Fibroblast of skin of scalp (primary cell): ENCODE results near the gene RAC2. TPM values are rescaled to one million over a fixed set of nuclear protein-coding genes. Genes with fewer than 3 reads are reported as not detected.
A peak's percentile ranks its signal among the peaks of the same experiment; 100 is the strongest.

ENCODE experiments used
- DNase-seq: peaks from one replicate; pipeline ENCODE4 v3.0.0-alpha.2; 2013
- polyA plus RNA-seq, 2 experiments: library from polyadenylated mRNA; unstranded; fragments of 120-200 nt; gene quantifications; one replicate each; pipeline ENCODE4 v1.2.1, GENCODE V29; 2013; ENCODE audit not compliant: insufficient read length in 2 of 2

Gene RAC2
- 11.3 TPM for polyA plus RNA-seq (2013, experiment 1 of 2; ENCODE audit: insufficient read length)
- polyA plus RNA-seq (2013, experiment 2 of 2; ENCODE audit: insufficient read length): 9.8 TPM

GRCh38 chr22:37244114-37244921 lies at the start of gene RAC2:
Gene RAC2, minus strand, starts transcription at chr22:37244269. Its CDS starts 121 bp downstream, at chr22:37244148.
- peak; percentile 49 for DNase-seq

- DNase-seq: no peak
Measured at GRCh38 chr22:37293172-37293571, 49.1 kb upstream of the RAC2 start.

GRCh38 chr22:37292641-37293040 lies 48.6 kb upstream of the RAC2 start:
- no peak for DNase-seq

DNA sequence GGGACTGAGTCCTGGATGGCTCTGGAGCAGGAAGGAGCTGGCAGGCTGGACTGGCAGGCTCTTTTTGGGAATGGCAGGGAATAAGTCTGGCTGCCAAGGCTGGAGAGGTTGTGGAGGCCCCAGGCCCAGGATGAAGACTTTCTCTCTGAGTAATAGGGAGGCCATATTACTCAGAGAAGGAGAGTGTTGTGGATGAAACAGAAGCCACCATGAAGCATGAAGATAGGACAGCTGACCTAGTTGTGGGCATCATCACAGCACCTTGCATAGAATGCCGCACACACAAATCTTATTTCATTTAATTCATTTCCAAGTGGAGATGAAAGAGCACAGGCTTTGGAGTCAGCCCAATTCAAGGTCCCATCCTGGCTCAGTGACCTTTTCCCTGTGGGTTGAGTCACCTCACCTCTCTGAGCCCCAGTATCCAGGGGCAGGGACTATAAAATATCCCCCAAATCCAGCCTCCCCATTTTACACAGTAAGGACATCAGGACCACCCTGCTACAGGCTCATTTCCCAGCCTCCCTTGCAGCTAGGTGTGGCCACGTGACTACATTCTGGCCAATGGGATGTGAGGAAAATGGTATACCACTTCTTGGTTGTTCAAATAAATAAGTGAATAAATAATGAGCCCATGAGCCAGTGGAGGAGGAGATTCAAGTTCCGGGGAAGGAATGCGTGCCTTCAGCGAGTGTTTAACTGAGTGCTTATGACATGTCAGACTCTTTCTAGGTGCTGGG lies 47.7 kb upstream of the RAC2 start:
- DNase-seq: no peak

- DNase-seq: peak; percentile 22
Measured at GRCh38 chr22:37290737-37291136, 46.7 kb upstream of the RAC2 start.

DNA sequence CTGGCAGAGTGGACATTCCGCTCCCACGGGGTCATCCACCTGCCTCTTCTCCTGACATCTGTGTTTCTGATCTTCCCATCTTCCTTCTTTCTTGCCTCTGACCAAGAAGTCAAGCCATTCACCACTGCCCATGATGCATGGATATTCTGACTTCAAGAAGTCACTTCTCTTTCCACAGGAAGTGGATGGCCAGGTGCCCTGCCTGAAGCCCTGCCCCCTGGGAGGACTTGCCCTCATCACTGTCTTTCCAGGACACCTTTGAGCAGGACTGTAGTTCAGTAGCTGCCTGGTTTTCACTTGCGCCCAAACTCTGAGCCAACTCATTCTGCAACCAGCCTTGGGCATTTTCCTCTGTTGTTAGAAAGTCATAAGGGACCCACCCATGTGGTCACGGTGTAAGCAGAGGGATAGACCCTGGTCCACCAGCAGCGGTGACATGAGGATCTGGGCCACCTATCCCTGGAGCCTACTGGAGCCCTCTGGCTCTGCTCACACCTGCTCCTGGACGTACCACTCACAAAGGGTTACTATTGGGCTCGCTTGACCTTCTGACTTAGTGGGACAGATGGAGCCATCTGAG lies 45.2 kb upstream of the RAC2 start:
- DNase-seq: no peak

DNA sequence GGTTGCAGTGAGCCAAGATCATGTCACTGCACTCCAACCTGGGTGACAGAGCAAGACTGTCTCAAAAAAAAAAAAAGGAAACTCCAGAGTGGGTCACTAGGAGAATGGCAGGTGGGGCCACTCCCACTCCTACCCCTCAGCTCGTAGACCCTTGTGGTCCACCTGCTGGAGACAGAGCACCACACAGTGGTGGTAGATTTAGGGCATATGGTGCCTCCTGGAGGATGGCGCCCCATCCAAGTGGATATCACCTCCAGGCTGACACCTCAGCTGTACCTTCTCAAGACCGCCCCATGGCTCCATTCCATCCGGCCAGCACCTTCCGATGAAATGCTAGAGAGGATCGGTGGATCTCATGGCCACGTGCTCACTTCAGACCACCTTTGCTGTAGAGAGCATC lies 44.5 kb upstream of the RAC2 start:
- DNase-seq: no peak

- no peak for DNase-seq
Measured at GRCh38 chr22:37287550-37287951, 43.5 kb upstream of the RAC2 start.

- DNase-seq: no peak
Measured at GRCh38 chr22:37285937-37286336, 41.9 kb upstream of the RAC2 start.

- no peak for DNase-seq
Measured at GRCh38 chr22:37284805-37285355, 40.8 kb upstream of the RAC2 start.

GRCh38 chr22:37284126-37284804 lies 40.2 kb upstream of the RAC2 start:
- no peak for DNase-seq

- no peak for DNase-seq
Measured at GRCh38 chr22:37283393-37283937, 39.4 kb upstream of the RAC2 start.

DNA sequence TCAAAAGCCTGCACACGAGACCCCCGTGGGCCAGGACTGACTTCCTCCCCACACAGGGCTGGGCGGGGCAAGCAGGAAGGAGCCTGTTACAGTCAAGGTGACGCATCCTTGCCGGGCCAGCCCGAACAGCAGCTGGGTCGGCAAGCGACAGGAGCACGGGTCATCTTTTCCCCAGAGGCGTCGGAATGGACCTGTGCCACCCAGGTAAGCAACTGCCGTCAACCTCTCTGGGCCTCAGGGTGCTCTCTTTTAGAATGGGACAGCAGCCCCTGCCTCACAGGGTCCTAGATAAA lies 38.3 kb upstream of the RAC2 start, which contains the start of gene CYTH4:
TSS of gene CYTH4 (plus strand) at position 124 of the 293 bp plus-strand sequence. CDS start at position 186, 62 bp downstream.
- DNase-seq: no peak

DNA sequence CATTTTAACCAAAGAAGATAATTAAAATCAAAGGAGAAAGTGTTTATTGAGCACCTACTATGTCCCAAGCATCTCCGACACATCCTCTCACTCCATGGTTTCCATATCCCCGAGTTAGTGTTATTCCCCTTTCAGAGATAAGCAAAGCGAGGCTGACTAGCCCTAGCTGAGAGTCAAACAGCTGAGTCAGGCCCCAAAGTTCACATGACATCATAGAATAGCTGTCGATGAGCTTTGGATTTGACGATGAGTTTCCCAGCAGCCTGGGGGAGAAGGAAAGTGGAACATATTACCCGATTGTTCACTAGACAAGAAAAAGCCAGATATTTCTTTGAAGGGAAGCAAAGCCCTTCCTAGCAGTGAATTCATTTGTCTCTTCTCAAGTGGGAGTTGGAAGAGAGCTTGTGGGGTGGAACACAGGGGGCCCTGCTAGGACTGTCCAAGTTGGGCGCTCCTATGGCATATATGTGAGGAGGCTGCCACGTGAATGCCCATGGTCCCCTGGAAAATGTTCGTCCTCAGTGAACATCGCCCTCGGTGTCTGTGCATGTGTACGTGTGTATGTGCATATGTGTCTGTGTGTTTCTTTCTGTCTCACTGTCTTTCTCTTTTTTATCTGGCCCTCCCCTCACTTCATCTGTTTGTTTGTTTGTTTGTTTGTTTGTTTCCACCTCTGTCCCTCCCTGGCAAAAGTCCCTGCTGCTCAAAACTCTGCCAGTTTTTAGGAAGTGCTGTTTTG lies 37.7 kb upstream of the RAC2 start:
- no peak for DNase-seq

DNA sequence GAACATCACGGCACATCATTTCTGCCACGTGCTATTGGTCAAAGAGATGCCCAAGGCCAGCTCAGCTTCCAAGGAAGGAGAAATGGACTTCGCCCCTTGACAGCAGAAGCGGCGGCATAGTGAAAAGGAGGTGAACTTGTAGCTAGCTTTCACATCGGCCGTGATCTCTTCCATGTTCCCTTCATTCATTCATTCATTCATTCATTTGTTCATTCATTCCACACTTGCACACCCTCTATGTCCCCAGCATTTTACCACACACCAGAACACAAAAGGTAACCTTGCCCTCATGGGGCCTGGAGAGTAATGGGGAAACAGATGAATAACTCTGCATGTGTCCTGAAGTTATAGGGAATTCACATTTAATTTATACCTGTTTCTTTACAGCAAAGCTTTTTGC lies 37.1 kb upstream of the RAC2 start:
- no peak for DNase-seq

DNA sequence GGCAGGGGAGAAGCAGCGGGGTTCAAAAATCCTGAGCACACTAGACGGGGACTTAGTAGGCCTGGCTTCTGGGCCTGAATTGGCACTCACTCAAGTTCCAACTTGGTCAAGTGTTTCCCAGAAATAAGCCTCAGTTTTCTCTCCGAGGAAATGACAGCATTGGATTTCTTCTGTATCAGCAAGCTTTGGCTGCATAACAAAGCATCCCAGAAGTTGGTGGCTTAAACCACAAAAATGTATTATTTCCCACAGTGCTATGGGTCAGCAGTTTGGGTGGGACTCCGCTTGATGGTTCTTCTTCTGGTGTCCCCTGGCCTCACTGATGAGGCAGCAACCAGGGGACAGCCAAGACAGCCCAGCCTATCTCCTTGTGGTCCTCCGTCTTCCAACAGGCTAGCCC lies 36.6 kb upstream of the RAC2 start:
- no peak for DNase-seq

- peak; percentile 24 for DNase-seq
Measured at GRCh38 chr22:37279331-37280181, 35.5 kb upstream of the RAC2 start.

DNA sequence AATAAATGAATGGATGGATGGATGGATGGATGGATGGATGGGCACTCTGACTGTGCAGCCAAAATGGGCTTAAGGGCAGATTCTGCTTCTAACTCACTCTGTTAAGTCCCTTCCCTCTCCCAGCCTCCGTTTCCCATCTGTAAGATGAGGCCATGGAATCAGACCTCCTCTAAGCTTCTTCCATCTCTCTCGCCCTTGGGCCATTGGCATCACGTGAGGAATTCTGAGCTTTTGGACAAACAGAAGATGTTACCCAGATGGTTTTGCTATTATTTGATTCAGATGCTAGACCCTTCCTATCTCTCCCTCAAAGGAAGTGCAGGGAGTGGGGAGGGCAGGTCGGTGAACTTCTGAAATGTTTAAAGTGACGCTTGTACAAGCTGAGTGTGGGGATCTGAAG lies 34.2 kb upstream of the RAC2 start:
- DNase-seq: no peak

DNA sequence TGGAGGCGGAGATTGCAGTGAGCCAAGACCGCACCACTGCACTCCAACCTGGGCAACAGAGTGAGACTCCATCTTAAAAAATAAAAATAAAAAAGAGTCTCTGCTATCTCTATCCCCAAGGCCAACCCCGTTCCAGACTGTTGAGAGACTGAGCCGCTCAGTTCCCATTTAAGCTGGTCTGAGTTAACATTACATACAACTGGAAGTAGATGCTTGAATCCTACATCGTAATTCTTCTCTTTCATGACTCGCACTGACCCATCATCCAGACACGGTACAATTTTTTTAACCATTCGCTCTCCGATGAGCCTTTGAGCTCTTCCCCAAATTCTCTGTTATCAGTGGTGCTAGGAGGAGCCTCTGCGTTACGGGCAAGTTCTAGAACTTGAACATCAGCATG lies 33.3 kb upstream of the RAC2 start:
- no peak for DNase-seq

GRCh38 chr22:37276776-37277175 lies 32.7 kb upstream of the RAC2 start:
- no peak for DNase-seq

DNA sequence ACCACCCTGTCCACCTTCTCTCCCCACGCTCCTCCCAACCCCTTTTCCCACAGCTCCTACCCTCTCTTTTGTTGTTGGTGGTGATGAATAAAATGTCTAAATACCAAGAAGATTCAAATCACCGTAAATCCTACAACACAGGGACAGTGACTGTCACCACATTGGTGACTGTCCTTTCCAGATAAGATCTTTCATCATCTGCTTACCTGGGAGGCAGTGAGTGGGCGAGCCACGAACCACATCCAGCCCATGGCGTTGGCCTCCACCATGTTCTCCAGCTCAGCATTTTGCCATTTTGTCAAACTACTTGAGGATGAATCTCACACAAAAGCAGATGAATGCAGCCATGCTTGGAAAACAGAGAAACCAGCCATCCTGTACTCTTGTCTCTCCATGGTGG lies 31.6 kb upstream of the RAC2 start:
- no peak for DNase-seq
